Measurements from ENCODE around the gene MLLT10.
"Not testable (repeated sequence)": the region's sequence is repeated elsewhere in the genome, so short reads cannot be mapped to it uniquely, and the experiment has no call there.

MLLT10 gene

DNA sequence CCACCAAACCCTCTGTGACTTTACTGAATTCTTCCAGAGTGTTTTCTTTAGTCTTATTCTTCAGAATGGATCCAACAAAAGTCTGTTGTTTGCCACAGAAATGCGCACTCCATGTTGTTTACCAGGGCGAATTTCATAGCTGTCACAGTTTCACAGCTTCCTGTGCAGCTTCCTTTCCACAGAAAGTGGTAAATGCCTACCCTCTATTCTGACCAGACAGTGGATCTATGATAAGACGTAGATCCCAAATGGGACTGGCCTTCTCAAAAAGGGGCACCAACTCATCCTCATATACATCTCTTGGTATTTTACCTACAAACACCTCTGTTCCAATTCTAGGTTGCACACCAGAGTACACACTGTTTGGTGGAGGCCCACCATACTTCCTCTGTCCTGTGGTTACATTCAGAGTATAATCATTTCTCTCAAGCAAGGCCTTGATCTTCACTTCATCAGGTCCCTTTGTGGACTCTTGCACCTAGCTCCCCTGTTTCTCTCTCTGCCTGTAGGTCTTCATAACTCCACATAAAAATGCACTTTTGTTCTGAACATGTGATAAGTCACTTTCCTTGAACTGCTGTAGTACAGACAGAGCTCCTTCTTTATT, 91.7 kb downstream of the MLLT10 start:
- TF ChIP-seq, protein P1, sequence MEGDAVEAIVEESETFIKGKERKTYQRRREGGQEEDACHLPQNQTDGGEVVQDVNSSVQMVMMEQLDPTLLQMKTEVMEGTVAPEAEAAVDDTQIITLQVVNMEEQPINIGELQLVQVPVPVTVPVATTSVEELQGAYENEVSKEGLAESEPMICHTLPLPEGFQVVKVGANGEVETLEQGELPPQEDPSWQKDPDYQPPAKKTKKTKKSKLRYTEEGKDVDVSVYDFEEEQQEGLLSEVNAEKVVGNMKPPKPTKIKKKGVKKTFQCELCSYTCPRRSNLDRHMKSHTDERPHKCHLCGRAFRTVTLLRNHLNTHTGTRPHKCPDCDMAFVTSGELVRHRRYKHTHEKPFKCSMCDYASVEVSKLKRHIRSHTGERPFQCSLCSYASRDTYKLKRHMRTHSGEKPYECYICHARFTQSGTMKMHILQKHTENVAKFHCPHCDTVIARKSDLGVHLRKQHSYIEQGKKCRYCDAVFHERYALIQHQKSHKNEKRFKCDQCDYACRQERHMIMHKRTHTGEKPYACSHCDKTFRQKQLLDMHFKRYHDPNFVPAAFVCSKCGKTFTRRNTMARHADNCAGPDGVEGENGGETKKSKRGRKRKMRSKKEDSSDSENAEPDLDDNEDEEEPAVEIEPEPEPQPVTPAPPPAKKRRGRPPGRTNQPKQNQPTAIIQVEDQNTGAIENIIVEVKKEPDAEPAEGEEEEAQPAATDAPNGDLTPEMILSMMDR (IDR thresholded peaks at IDR 0.05), result no peak
- no peak overlapping the region for H3K4me2 ChIP-seq (ENCODE audit: low read length)
- H3K27ac ChIP-seq, result no peak overlapping the region
- no peaks in the 10 kb centered on the region for H3K9me3 ChIP-seq (ENCODE audit: control insufficient read depth, low read length)
- no peaks in the 10 kb centered on the region for H3K27me3 ChIP-seq (ENCODE audit: control insufficient read depth, insufficient read depth, low read length)
- no peak overlapping the region for H3K4me3 ChIP-seq (ENCODE audit: low read depth, low read length)
- no peak overlapping the region for H2AFZ ChIP-seq
- H3K4me1 ChIP-seq, result peaks cover 4% of the 10 kb centered on the region
- H3K79me2 ChIP-seq, result peaks cover 26% of the 10 kb centered on the region
- H3K9ac ChIP-seq, result no peak overlapping the region
- no peaks in the 10 kb centered on the region for H3K36me3 ChIP-seq (ENCODE audit: control insufficient read depth, insufficient read depth, low read length)

DNA sequence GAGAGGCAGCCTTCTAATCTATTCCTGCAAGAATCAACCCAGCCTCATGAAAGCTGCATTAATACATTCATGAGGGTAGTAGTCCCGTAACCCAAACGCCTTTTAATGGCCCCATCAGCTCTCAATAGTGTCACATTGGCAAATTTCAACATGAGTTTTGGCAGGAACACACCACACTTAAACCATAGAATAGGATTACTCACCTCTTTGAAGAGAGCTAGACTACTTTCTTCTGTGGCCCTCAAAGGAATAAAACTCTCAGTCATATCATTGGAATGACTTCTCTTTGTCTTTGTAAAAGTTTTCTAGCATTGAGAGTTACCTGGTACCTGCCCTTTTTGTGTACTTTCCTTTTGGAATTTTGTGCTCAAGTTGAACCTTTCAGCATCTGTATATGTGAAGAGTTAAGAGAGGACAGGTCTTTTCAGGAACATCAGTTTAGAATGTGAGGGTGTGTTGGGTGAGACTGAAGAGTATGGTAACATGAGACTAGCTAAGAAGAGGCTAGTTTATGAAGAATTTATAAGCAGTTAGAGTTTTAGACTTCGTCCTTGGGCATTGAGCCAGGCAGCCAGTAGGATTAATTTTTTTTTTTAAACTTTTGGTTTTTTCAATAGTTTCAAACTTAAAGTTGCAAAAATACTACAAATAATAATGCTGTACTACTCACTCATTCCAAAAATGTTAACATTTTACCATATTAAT, 92.6 kb downstream of the MLLT10 start:
- Histone ChIP-seq H3K9ac (no peak overlapping the region), H3K4me1 (peaks cover 4% of the 10 kb centered on the region), H2AFZ (no peak overlapping the region), H3K27me3 (ENCODE audit: control insufficient read depth, insufficient read depth, low read length) (no peaks in the 10 kb centered on the region), H3K79me2 (peaks cover 27% of the 10 kb centered on the region), H3K36me3 (ENCODE audit: control insufficient read depth, insufficient read depth, low read length) (no peaks in the 10 kb centered on the region), H3K4me3 (ENCODE audit: low read depth, low read length) (no peak overlapping the region), H3K9me3 (ENCODE audit: control insufficient read depth, low read length) (no peaks in the 10 kb centered on the region), H3K27ac (no peak overlapping the region), H3K4me2 (ENCODE audit: low read length) (no peak overlapping the region)
- TF ChIP-seq, protein P1 (IDR thresholded peaks at IDR 0.05), result no peak

DNA sequence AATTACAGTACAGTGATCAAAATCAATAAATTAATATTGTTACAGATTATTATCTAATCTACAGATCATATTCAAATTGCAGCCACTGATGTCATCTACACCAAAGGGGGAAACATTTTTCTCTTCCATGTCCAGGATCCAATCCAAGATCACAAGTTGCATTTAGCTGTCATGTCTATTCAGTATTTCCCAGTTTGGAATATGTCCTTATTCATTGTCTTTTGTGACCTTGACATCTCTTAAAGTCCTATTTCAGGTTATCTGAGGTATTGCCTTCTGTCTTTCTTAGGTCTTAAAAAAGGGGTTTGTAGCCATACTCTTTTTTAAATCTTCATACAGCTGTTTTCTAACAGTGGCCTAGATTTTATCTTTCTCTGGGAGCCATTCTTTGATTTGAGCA, 93.3 kb downstream of the MLLT10 start:
- Histone ChIP-seq H3K79me2 (peaks cover 27% of the 10 kb centered on the region), H3K9me3 (ENCODE audit: control insufficient read depth, low read length) (no peaks in the 10 kb centered on the region), H3K27me3 (ENCODE audit: control insufficient read depth, insufficient read depth, low read length) (no peaks in the 10 kb centered on the region), H2AFZ (no peak overlapping the region), H3K4me2 (ENCODE audit: low read length) (no peak overlapping the region), H3K4me3 (ENCODE audit: low read depth, low read length) (no peak overlapping the region), H3K36me3 (ENCODE audit: control insufficient read depth, insufficient read depth, low read length) (no peaks in the 10 kb centered on the region), H3K27ac (no peak overlapping the region), H3K4me1 (peaks cover 4% of the 10 kb centered on the region), H3K9ac (no peak overlapping the region)
- TF ChIP-seq, protein P1 (IDR thresholded peaks at IDR 0.05), result no peak

DNA sequence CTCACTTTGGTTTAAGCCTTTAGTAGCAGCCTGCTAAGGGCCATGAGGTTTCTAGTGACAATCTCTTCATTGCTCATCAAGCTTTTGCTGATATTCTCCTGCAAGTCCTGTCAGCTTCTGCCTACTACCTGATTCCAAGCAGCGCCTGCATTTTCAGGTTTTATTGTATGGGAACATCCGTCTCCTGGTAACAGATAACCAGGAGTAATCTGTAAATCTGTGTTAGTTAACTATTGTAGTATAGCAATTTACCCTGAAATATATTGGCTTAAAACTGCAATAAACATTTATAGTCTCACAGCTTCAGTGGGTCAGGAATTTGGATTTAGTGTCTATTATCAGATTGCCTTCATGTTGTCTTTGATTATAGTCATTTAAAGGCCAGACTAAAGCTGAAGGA, 94.0 kb downstream of the MLLT10 start:
- Histone ChIP-seq H3K27ac (no peak overlapping the region), H3K79me2 (peaks cover 22% of the 10 kb centered on the region), H3K36me3 (ENCODE audit: control insufficient read depth, insufficient read depth, low read length) (no peaks in the 10 kb centered on the region), H3K4me1 (peaks cover 2% of the 10 kb centered on the region), H2AFZ (no peak overlapping the region), H3K4me2 (ENCODE audit: low read length) (no peak overlapping the region), H3K9me3 (ENCODE audit: control insufficient read depth, low read length) (no peaks in the 10 kb centered on the region), H3K27me3 (ENCODE audit: control insufficient read depth, insufficient read depth, low read length) (no peaks in the 10 kb centered on the region), H3K4me3 (ENCODE audit: low read depth, low read length) (no peak overlapping the region), H3K9ac (no peak overlapping the region)
- TF ChIP-seq, protein P1 (IDR thresholded peaks at IDR 0.05), result no peak

DNA sequence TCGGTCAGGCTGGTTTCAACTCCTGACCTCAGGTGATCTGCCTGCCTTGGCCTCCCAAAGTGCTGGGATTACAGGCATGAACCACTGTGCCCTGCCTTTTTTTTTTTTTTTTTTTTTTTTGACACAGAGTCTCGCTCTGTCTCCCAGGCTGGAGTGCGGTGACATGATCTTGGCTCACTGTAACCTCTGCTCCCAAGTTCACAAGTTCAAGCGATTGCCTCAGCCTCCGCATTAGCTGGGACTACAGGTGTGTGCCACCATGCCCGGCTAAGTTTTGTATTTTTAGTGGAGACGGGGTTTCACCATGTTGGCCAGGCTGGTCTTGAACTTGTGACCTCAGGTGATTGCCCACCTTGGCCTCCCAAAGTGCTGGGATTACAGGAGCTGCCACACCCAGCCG, 94.6 kb downstream of the MLLT10 start:
- peaks cover 23% of the 10 kb centered on the region for H3K79me2 ChIP-seq
- not testable (repeated sequence) for H3K27me3 ChIP-seq (ENCODE audit: control insufficient read depth, insufficient read depth, low read length)

More for the DNA sequence above, 94.6 kb downstream of the MLLT10 start:
- H3K9ac ChIP-seq; H3K27ac ChIP-seq; H3K4me1 ChIP-seq; H2AFZ ChIP-seq; H3K4me3 ChIP-seq (ENCODE audit: low read depth, low read length); H3K36me3 ChIP-seq (ENCODE audit: control insufficient read depth, insufficient read depth, low read length); H3K4me2 ChIP-seq (ENCODE audit: low read length); H3K9me3 ChIP-seq (ENCODE audit: control insufficient read depth, low read length): not testable (repeated sequence)
